Sigmoid colon (tissue), 7 donors: ENCODE results near the gene HSD17B8. TPM values are rescaled to one million over a fixed set of nuclear protein-coding genes. Genes with fewer than 3 reads are reported as not detected.

ENCODE experiments used
- DNase-seq: peaks from one replicate; pipeline ENCODE4 v3.0.0-alpha.2; 2019
- H3K27ac ChIP-seq, 4 donors: fragments of 200-600 bp; sonication (generic); one replicate each; pipeline ENCODE4 v1.5.1; 2016 to 2019; ENCODE audit warnings: mild to moderate bottlenecking in 1 of 4
- H3K27me3 ChIP-seq, 3 donors: fragments of 200-600 bp; sonication (generic); one replicate each; pipeline ENCODE4 v1.5.1; 2019; ENCODE audit warnings: mild to moderate bottlenecking in 1 of 3
- H3K36me3 ChIP-seq, 4 donors: fragments of 200-600 bp; sonication (generic); one replicate each; pipeline ENCODE4 v1.5.1; 2016 to 2019
- H3K4me1 ChIP-seq, 4 donors: fragments of 200-600 bp; sonication (generic); one replicate each; pipeline ENCODE4 v1.5.1; 2017 to 2019
- H3K4me3 ChIP-seq, 4 donors: fragments of 200-600 bp; sonication (generic); one replicate each; pipeline ENCODE4 v1.5.1; 2017 to 2019; ENCODE audit warnings: mild to moderate bottlenecking in 2 of 4, moderate library complexity in 1 of 4
- H3K9me3 ChIP-seq, 4 donors: fragments of 200-600 bp in 3 of 4; sonication (generic) in 3 of 4; one replicate each; pipeline versions ENCODE4 v1.5.1 to v1.6.1; 2013 to 2019
- EP300 ChIP-seq, 4 donors: sonication (generic); formaldehyde crosslinking; IDR thresholded peaks; one replicate each; pipeline ENCODE4 v1.6.1; 2017; ENCODE audit warnings: antibody characterized with exemption in 4 of 4
- POLR2A ChIP-seq, 2 donors: fragments of 450-650 bp; IDR thresholded peaks; one replicate each; pipeline ENCODE4 v1.6.1; 2016; ENCODE audit warnings: antibody characterized with exemption in 2 of 2, mild to moderate bottlenecking in 2 of 2, moderate library complexity in 2 of 2
- POLR2AphosphoS5 ChIP-seq, 4 donors: sonication (generic); formaldehyde crosslinking; IDR thresholded peaks; one replicate each; pipeline ENCODE4 v1.6.1; 2017; ENCODE audit warnings: antibody characterized with exemption in 4 of 4
- WGBS, 2 donors: extraction: QIAGEN DNeasy Blood & Tissue Kit; methylation state at CpG; one replicate each; pipeline ENCODE4 v1.1.7; 2013; 5-methylcytosine and 5-hydroxymethylcytosine counted together
- intact Hi-C: fragments of 100-400 bp; cut with DNase I; formaldehyde crosslinking; loops from one replicate; pipeline ENCODE4 v1.15.1; 2023
- polyA plus RNA-seq, 3 donors: library from polyadenylated mRNA; stranded (reverse); fragments of 200-250 nt; gene quantifications; one replicate each; pipeline ENCODE4 v1.2.3, GENCODE V29; 2013
- total RNA-seq, 4 donors: library from RNA; depleted of rRNA; stranded (reverse); fragments of >200 nt; gene quantifications; one replicate each; pipeline ENCODE4 v1.1.0, GENCODE V29; 2016
- TF ChIP-seq, protein P1 (sequence below), 4 experiments: fragments of 450-650 bp in 3 of 4; fragments of 200-600 bp in 1 of 4; IDR thresholded peaks; one replicate each; pipeline ENCODE4 v1.5.1; 2016 to 2019; ENCODE audit warnings: antibody characterized with exemption in 4 of 4, mild to moderate bottlenecking in 3 of 4, moderate library complexity in 2 of 4
- donor health status: healthy with polysubstance abuse.
- donor health status: Bipolar disorder and iron deficiency.
- donor health status: healthy.

HSD17B8 gene
- total and polyA plus RNA-seq, 7 donors, result 17.3 to 27.3 (median 19.0) TPM; not detected in 1

GRCh38 chr6:33177552-33178446, 26.7 kb upstream of the HSD17B8 start:
- no peak overlapping the region for H3K27ac ChIP-seq
- intact Hi-C loops, result no loop called here
- H3K9me3 ChIP-seq, result no peaks in the 10 kb centered on the region
- no peaks in the 10 kb centered on the region for H3K36me3 ChIP-seq
- H3K27me3 ChIP-seq, result no peaks in the 10 kb centered on the region
- no peaks in the 10 kb centered on the region for H3K4me1 ChIP-seq
- H3K4me3 ChIP-seq, result no peak overlapping the region
- no peak for DNase-seq
- TF ChIP-seq POLR2AphosphoS5 (IDR thresholded peaks at IDR 0.05) (no peak), POLR2A (IDR thresholded peaks at IDR 0.05) (no peak), EP300 (IDR thresholded peaks at IDR 0.05) (no peak)
- TF ChIP-seq, protein P1, sequence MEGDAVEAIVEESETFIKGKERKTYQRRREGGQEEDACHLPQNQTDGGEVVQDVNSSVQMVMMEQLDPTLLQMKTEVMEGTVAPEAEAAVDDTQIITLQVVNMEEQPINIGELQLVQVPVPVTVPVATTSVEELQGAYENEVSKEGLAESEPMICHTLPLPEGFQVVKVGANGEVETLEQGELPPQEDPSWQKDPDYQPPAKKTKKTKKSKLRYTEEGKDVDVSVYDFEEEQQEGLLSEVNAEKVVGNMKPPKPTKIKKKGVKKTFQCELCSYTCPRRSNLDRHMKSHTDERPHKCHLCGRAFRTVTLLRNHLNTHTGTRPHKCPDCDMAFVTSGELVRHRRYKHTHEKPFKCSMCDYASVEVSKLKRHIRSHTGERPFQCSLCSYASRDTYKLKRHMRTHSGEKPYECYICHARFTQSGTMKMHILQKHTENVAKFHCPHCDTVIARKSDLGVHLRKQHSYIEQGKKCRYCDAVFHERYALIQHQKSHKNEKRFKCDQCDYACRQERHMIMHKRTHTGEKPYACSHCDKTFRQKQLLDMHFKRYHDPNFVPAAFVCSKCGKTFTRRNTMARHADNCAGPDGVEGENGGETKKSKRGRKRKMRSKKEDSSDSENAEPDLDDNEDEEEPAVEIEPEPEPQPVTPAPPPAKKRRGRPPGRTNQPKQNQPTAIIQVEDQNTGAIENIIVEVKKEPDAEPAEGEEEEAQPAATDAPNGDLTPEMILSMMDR (IDR thresholded peaks at IDR 0.05), result no peak
- WGBS, 2 donors, result 83 to 88% methylated on average over 19 of the region's 19 CpGs

DNA sequence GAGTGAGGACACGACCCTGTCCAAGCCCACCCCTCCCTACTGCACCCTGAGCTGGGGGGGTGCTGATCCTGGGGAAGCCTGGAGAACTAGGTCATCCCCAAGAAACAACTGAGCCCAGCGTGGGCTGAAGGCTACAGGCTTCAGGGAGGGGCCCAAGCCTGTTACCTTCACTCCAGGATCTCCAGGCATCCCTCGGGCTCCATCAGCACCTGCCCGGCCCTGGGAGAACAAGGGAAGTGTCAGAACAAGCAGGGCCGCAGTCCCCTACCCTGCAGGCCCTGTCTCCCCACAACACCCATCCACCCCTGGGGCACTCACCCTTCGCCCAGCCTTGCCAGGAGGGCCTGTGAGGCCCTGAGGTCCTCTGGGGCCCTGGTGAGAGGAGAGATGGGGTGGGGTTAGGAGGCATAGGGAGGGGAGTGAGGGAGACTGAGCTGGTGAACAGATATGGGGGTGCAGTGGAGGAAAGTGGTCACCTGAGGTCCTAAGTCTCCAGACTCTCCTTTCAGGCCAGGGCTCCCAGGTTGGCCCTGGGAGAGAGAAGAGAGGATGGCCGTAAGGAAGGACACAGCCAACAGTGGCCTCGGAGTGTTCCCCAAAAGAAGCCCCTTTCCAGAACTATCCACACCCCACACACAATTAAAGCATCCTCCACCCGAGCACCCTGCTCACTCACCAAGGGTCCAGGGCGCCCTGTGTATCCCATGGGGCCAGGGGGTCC, 25.5 kb upstream of the HSD17B8 start:
- Histone ChIP-seq H3K27me3 (no peaks in the 10 kb centered on the region), H3K36me3 (no peaks in the 10 kb centered on the region), H3K4me1 (no peaks in the 10 kb centered on the region), H3K9me3 (no peaks in the 10 kb centered on the region), H3K27ac (no peak overlapping the region), H3K4me3 (no peak overlapping the region)
- WGBS, 2 donors, result 83 to 85% methylated on average over 10 of the region's 10 CpGs
- DNase-seq, result no peak
- intact Hi-C loops, result no loop called here
- TF ChIP-seq, protein P1 (IDR thresholded peaks at IDR 0.05), result no peak
- TF ChIP-seq POLR2A (IDR thresholded peaks at IDR 0.05) (no peak), POLR2AphosphoS5 (IDR thresholded peaks at IDR 0.05) (no peak), EP300 (IDR thresholded peaks at IDR 0.05) (no peak)

DNA sequence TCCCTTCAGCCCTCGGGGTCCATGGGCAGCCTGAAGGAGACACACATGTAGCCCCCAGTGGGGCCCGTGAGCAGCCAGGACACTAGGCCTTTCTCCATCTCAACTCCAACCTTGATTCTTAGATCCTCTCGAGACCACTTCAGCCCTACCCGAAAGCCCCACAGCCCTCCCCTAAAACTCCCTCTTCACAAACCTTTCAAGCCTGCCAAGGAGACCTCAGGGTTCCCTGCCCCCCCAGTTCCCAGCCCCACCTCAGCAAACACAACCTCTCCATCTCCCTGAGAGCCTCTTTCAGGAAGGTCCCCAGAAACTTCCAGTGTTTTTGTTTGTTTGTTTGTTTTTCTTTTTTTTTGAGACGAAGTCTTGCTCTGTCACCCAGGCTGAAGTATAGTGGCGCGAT, 23.3 kb upstream of the HSD17B8 start:
- no peaks in the 10 kb centered on the region for H3K27me3 ChIP-seq
- no peaks in the 10 kb centered on the region for H3K9me3 ChIP-seq
- 87 to 89% methylated on average over 7 of the region's 7 CpGs for WGBS, 2 donors
- no peaks in the 10 kb centered on the region for H3K4me1 ChIP-seq
- no peak overlapping the region for H3K27ac ChIP-seq
- no peak overlapping the region for H3K4me3 ChIP-seq
- no peak for DNase-seq
- intact Hi-C loops, result no loop called here
- no peak for TF ChIP-seq EP300 (IDR thresholded peaks at IDR 0.05)
- no peak for TF ChIP-seq POLR2A (IDR thresholded peaks at IDR 0.05)
- TF ChIP-seq, protein P1 (IDR thresholded peaks at IDR 0.05), result no peak
- no peak for TF ChIP-seq POLR2AphosphoS5 (IDR thresholded peaks at IDR 0.05)
- no peaks in the 10 kb centered on the region for H3K36me3 ChIP-seq

GRCh38 chr6:33183071-33183683, 21.3 kb upstream of the HSD17B8 start:
- TF ChIP-seq POLR2AphosphoS5 (IDR thresholded peaks at IDR 0.05) (no peak), EP300 (IDR thresholded peaks at IDR 0.05) (no peak), POLR2A (IDR thresholded peaks at IDR 0.05) (no peak)
- TF ChIP-seq, protein P1 (IDR thresholded peaks at IDR 0.05), result no peak
- 73 to 81% methylated on average over 5 of the region's 5 CpGs for WGBS, 2 donors
- Histone ChIP-seq H3K36me3 (no peaks in the 10 kb centered on the region), H3K27me3 (no peaks in the 10 kb centered on the region), H3K4me3 (no peak overlapping the region), H3K4me1 (no peaks in the 10 kb centered on the region), H3K27ac (no peak overlapping the region), H3K9me3 (no peaks in the 10 kb centered on the region)
- no peak for DNase-seq
- intact Hi-C loops, result no loop called here
